GM19395 (cell line): Measurements from ENCODE around the gene DCTN3.
"Not testable (repeated sequence)": the region's sequence is repeated elsewhere in the genome, so short reads cannot be mapped to it uniquely, and the experiment has no call there.

Experiments
- ATAC-seq: cut with Tn5 transposase; IDR thresholded peaks from one replicate; pipeline ENCODE4 v1.9.1; 2021; ENCODE audit warnings: mild to moderate bottlenecking, moderate library complexity; ENCODE audit not compliant: unreplicated experiment

The DCTN3 gene

GRCh38 chr9:34647651-34648050, 27.4 kb upstream of the DCTN3 start:
- no peak for ATAC-seq

- peak; percentile 24 for ATAC-seq
Observed at GRCh38 chr9:34647084-34647403, 26.7 kb upstream of the DCTN3 start.

DNA sequence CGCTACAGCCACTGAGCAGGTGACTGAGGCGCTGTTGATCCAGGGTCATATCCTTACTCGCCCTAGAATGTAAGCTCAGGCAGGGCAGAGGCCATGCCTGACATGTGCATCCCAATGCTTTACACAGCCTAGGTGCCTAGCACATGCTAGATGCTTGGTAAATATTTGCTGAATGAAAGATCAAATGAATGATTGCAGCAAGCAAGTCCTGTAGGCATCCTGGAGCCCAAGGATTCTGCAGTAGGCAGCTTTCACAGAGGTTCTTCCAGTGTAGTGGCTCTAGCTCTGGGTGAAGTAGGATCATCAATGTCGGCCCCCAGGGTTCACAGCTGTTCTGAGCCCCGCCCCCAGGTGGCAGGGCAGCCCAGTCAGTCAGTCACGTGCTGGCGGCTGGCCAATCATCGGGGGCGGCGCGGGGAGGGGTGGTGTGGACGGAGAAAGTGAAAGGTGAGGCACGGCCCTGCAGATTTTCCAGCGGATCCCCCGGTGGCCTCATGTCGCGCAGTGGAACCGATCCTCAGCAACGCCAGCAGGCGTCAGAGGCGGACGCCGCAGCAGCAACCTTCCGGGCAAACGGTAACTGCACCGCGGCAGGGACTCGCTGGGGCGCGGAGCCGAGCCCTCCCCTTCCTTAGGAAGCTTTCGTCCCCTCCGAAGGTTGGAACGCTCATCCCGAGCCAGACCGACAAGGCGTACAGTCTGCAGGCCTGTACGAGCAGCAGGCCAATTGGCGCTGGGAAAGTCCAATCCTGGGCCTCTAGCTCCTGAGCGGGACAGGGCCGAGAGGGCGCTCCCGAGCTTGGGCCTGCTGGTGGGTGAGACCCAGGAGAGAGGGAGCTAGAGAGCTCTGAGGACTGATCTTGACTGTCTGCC, 26.2 kb upstream of the DCTN3 start, which contains the start of gene GALT:
GALT (plus strand) TSS at position 465 of the 873 bp plus-strand sequence; CDS start at position 495, 30 bp downstream.
- peak; percentile 90 for ATAC-seq

GRCh38 chr9:34644766-34645314, 24.5 kb upstream of the DCTN3 start:
- ATAC-seq: no peak

GRCh38 chr9:34642679-34643078, 22.4 kb upstream of the DCTN3 start:
- ATAC-seq: no peak

DNA sequence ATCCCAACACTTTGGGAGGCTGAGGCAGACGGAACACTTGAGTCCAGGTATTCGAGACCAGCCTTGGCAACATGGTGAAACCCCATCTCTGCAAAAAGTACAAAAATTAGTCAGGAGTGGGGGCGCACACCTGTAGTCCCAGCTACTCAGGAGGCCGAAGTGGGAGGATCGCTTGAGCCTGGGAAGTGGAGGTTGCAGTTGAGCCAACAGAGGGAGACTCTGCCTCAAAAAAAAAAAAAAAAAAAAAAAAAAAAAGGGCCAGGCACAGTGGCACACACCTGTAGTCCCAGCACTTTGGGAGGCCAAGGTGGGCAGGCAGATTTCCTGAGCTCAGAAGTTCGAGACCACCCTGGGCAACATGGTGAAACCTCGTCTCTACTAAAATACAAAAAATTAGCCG, 19.0 kb upstream of the DCTN3 start:
- not testable (repeated sequence) for ATAC-seq

DNA sequence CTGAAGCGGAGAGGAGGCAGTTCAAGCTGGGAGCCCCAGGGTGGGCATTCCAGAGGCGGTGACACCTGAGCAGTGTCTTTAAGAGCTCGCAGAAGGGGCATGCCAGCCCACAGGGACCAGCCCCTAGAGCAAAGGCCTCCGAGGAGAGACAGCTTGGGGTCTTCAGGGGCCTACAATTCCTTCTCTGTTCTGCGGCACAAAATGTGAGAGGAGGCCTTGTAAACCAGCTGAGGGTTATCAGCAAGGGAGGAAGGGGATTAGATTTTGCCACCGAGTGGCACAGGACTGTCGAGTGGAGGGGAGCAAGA, 17.8 kb upstream of the DCTN3 start:
- no peak for ATAC-seq

DNA sequence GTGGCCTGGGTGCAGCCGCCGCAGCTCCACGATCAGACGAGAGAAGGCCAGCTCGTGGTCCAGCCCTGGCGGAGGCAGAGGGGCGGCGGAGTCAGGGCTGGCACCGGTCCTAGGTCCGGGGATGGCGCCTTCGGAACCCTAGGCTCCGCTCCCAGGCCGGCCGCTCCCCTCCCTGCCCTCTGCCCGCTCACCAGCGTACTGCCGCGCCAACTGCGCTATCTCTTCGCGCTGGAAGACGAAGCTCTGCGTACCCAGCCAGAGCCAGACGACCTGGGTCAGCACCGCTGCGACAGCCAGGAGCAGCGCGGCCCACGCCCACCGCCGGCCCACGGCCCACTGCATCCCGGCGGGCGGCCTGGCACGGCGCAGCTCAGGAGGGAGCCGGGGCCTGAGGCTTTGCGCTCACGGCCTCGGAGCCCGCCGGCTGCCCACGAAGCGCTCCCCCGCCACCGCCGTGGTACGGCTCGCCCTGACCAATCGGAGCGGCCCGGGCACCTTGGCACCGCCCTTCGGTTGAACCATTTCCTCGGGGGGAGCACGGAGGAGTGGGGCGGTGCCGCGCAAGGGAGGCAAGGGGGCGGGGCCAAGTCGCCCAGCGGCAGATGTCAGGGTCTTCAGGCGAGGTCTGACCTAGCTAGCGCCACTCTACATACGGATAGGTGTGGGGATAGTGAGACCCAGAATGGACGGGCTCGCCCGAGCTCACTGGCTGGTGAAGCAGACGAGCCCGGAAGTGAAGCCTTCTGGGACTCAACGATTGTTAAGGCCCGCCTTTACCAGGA, 17.3 kb upstream of the DCTN3 start, which contains the start of gene SIGMAR1:
SIGMAR1 (minus strand) TSS at position 432 of the 782 bp plus-strand sequence; CDS start at position 342, 90 bp downstream.
- ATAC-seq: peak; percentile 88

GRCh38 chr9:34636791-34637355, 16.6 kb upstream of the DCTN3 start:
- no peak for ATAC-seq

- ATAC-seq: no peak
Observed at GRCh38 chr9:34635556-34635955, 15.3 kb upstream of the DCTN3 start.

DNA sequence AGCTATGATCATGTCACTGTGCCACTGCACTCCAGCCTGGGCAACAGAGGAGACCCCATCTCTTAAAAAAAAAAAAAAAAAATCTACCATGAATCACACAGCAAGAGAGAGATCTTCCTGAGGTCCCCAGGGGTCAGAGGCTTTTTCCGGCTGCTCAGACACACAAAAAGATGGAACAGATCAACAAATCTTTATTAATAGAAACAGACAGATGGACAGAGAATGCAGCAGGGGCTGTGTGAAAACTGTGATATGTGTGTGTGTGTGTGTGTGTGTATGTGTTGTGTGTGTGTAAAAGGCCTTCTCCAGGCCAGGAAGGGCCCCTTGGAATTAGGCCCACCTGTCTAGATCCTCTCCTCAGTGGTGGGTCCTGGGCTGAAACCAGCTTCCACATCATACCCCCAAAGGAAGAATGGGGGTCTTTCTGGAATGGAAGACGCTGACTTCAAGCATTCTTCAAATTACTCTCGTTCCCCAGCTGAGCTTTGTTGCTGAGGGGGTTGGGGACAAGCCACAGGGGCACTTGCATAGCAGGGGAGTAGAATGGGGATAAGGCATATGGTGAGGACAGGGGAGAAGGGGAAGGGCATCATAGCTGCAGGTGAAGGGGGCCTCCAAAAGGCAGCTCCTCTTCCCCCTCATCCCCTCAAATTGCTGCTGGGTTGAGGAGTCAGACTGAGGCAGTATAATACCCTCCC, 14.4 kb upstream of the DCTN3 start:
- ATAC-seq: no peak

DNA sequence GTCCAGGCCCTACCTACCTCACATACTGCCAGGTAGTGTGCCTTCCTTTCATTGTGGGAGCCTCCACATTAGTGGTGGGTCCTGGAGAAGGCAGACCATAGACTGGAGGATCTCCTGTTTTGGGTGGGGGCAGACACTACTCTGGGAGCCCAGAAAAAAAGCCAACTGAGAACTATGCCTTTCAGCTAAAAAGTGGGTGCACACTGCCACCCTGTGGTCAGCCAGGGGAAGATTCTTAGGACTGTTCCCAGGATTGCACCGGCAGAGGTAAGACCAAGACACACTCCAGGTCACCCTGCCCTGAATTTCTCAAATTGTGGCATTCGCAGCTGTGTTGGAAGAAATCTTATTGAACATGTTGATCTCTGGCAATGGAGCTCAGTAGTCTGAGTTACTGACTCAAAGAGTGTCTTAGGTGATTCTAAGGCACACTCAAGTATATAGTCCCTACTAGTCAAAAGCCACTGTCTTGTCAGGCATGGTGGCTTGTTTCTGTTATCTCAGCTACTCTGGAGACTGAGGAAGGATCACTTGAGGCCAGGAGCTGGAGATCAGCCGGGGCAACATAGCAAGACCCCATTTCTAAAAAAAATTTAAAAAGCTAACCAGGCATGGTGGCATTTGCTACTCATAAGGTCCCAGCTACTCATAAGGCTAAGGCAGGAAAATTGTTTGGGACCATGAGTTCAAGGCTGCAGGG, 13.7 kb upstream of the DCTN3 start:
- ATAC-seq: peak; percentile 44

DNA sequence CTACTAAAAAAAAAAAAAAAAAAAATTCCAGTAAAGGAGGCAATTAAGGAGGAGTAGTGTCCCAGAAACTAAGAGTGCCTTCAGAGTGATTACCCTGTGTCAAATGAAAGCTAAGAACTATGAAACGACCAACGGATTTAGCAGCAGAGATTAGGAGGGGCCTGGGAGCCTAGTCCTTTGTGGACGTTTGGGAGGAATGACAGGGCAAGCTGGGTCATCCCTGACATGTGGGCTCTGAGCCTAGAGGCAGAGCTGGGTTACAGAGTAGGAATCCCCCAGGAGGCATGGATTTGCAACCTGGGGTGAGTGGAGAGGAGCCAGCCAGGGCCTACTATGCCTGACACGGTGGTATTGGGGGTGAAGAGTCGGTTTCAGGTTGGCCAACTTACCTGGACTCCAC, 12.9 kb upstream of the DCTN3 start:
- ATAC-seq: no peak

GRCh38 chr9:34630402-34631154, 10.3 kb upstream of the DCTN3 start:
- no peak for ATAC-seq

GRCh38 chr9:34629491-34629808, 9.2 kb upstream of the DCTN3 start:
- no peak for ATAC-seq

DNA sequence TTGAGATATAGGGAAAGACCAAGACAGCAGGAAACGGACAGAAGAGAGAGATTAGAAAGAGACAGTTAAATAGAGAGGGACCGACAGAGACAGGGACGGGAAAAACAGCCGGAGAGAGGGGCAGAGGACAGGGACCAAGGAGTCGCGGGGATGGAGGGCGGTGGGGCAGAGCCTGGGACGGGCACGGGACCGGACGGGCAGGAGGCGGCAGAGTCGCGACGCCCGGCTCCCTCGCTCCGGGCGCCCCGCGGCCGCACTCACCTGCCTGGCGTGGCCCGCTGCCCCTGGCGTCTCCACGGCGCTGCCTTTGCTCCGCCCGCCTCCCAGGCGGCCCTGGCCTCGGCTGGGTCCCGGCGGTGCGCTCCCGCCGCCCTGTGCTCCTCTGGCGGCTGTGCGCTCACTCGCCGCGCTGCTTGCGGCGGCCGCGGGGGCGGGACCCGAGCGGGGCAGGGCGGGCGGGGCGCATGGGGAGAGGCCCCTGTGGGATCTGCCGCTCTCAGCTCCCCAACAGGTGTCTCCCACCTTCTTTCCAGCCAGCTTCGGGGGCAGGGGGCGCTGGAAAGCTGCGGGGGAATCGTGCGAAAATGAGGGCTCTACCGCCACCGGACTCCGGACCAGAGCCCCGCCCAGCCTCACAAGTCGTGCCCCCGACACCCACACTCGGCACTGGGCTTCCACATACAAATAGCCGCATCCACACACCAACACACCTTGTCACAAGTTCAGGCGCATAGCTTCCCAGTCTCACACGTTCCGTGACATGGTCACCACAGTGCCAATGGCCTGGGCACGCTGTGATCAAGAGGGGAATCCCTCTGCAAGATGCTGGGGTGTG, 8.6 kb upstream of the DCTN3 start, which contains the start of gene ARID3C:
ARID3C (minus strand) TSS at position 411 of the 835 bp plus-strand sequence. CDS start 1,052 bp downstream, outside the sequence.
- no peak for ATAC-seq

DNA sequence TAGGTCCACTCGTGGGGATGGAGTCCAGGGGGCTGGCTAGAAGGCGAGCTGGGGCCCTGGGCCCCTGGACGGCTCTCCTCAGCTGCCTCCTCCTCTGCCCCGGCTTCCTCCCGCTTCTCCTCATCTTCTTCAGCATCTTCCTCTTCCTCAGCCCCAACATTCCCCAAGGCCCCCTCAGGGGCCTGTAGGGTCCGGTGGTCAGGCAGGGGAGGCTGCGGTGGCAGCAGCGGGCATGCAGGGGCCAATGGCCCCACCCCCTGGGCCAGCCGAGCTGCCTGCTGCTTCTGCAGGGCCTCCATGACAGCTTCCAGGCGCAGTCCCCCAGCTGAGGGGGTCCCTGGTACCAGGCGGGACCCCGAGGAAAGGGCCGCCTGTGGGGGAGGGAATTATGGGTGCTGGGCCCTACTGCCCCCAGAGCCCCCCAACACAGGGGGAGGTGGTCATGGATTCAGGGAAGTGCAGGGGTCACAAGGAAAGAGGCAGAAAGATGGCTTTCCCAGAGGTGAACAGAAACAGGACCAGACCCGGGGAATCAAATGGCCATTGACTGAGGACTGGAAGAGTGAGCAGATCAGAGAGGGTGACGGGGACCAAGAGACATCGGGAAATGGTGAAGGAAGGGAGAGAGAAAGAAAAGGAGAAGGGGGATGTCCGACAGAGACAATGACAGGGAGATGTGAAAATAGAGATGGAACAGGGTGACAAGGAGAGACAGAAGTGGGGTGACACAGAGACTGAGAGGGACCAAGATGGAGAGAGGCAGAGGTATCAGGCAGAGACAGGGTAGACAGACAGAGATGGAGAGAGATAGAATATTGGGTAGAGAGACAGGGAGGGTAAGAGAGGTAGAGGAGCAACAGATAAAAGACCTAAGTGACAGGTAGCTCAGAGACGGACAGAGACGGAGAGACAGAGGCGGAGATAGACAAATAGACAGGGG, 7.7 kb upstream of the DCTN3 start:
- ATAC-seq: no peak

- no peak for ATAC-seq
Observed at GRCh38 chr9:34625186-34625486, 4.8 kb upstream of the DCTN3 start.
